NCI-H748 treated with DMSO at 0.1 percent for 48 hours (cell line): Measurements from ENCODE around the gene DUOX2.
"Not testable (repeated sequence)": the region's sequence is repeated elsewhere in the genome, so short reads cannot be mapped to it uniquely, and the experiment has no call there.

Source experiments
- DNase-seq: peaks from one replicate; lab custom pipeline; 2025; lab: John Stamatoyannopoulos, UW

DUOX2 gene

GRCh38 chr15:45118996-45119395 is 5.0 kb upstream of the DUOX2 start:
- DNase-seq: no peak

GRCh38 chr15:45118131-45118588 is 4.2 kb upstream of the DUOX2 start:
- peak; percentile 72 for DNase-seq

GRCh38 chr15:45117308-45118130 is 3.5 kb upstream of the DUOX2 start:
- no peak for DNase-seq

GRCh38 chr15:45116482-45117307 is 2.7 kb upstream of the DUOX2 start:
- no peak for DNase-seq

- DNase-seq: no peak
Measured at GRCh38 chr15:45116006-45116481, 2.1 kb upstream of the DUOX2 start.

GRCh38 chr15:45115312-45115820 is 1.4 kb upstream of the DUOX2 start:
- no peak for DNase-seq

- no peak for DNase-seq
Measured at GRCh38 chr15:45114751-45115085, 746 bp upstream of the DUOX2 start.

- no peak for DNase-seq
Measured at GRCh38 chr15:45113380-45113990, 487 bp downstream of the DUOX2 start.

GRCh38 chr15:45112591-45113379 is 1.2 kb downstream of the DUOX2 start:
- no peak for DNase-seq

- no peak for DNase-seq
Measured at GRCh38 chr15:45112143-45112590, 1.8 kb downstream of the DUOX2 start.

- no peak for DNase-seq
Measured at GRCh38 chr15:45111390-45112142, 2.4 kb downstream of the DUOX2 start.

GRCh38 chr15:45110256-45110820 is 3.6 kb downstream of the DUOX2 start:
- no peak for DNase-seq

GRCh38 chr15:45107941-45108630 is 5.9 kb downstream of the DUOX2 start:
- no peak for DNase-seq

GRCh38 chr15:45106002-45106790 is 7.8 kb downstream of the DUOX2 start:
- DNase-seq: no peak

GRCh38 chr15:45105586-45105985 is 8.4 kb downstream of the DUOX2 start:
- DNase-seq: no peak

- not testable (repeated sequence) for DNase-seq
Measured at GRCh38 chr15:45104170-45104569, 9.8 kb downstream of the DUOX2 start.

- DNase-seq: no peak
Measured at GRCh38 chr15:45102226-45102625, 11.7 kb downstream of the DUOX2 start.

- no peak for DNase-seq
Measured at GRCh38 chr15:45101749-45102148, 12.2 kb downstream of the DUOX2 start.
